Smooth muscle cell of the umbilical artery (primary cell): ENCODE results near the gene PLXNA2. TPM values are rescaled to one million over a fixed set of nuclear protein-coding genes. Genes with fewer than 3 reads are reported as not detected.

ENCODE experiments used
- total RNA-seq: library from RNA; depleted of rRNA; stranded (reverse); fragments of >200 nt; gene quantifications from 2 replicates; pipeline ENCODE4 v1.2.3, GENCODE V29; 2014

The PLXNA2 gene
- total RNA-seq: 3.3 TPM in 2 replicates

GRCh38 chr1:208243967-208244916, at the start of gene PLXNA2:
TSS of gene PLXNA2 (minus strand) at chr1:208244384. CDS start at chr1:208217922, 26,462 bp downstream.

